ENCODE data around the gene VIL1. TPM values are rescaled to one million over a fixed set of nuclear protein-coding genes. Genes with fewer than 3 reads are reported as not detected.

VIL1 gene
- total and polyA plus RNA-seq, 2 of the 13 experiments (the other 11 are each of a cell fraction or from before 2014, with no cell fraction given), result 287 to 301 TPM

GRCh38 chr2:218400930-218401881 lies 17.7 kb upstream of the VIL1 start (continued):
- TF ChIP-seq ZNF280D (CRISPR knock-in tag; IDR thresholded peaks at IDR 0.05), result peak; percentile 83; the same call in 1 of the 2 replicates
- TF ChIP-seq, protein P1, sequence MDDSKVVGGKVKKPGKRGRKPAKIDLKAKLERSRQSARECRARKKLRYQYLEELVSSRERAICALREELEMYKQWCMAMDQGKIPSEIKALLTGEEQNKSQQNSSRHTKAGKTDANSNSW (CRISPR knock-in tag; IDR thresholded peaks at IDR 0.05; ENCODE audit: borderline replicate concordance), result no peak
- no peak for TF ChIP-seq CSRNP2 (CRISPR knock-in tag; conservative IDR thresholded peaks at IDR 0.05; ENCODE audit: low read depth)
- TF ChIP-seq GMEB2 (CRISPR knock-in tag; IDR thresholded peaks at IDR 0.05; ENCODE audit: low read depth), result 0 out of 2 replicates have a peak, but pooled peaks have one; percentile 11
- TF ChIP-seq ZNF792 (CRISPR knock-in tag; IDR thresholded peaks at IDR 0.05), result peak; percentile 72; the same call in 1 of the 2 replicates
- peak; percentile 77; the same call in 1 of the 2 replicates for TF ChIP-seq RELA (CRISPR knock-in tag; IDR thresholded peaks at IDR 0.05)
- TF ChIP-seq MLLT10 (CRISPR knock-in tag; IDR thresholded peaks at IDR 0.05), result no peak
- TF ChIP-seq, protein P2, sequence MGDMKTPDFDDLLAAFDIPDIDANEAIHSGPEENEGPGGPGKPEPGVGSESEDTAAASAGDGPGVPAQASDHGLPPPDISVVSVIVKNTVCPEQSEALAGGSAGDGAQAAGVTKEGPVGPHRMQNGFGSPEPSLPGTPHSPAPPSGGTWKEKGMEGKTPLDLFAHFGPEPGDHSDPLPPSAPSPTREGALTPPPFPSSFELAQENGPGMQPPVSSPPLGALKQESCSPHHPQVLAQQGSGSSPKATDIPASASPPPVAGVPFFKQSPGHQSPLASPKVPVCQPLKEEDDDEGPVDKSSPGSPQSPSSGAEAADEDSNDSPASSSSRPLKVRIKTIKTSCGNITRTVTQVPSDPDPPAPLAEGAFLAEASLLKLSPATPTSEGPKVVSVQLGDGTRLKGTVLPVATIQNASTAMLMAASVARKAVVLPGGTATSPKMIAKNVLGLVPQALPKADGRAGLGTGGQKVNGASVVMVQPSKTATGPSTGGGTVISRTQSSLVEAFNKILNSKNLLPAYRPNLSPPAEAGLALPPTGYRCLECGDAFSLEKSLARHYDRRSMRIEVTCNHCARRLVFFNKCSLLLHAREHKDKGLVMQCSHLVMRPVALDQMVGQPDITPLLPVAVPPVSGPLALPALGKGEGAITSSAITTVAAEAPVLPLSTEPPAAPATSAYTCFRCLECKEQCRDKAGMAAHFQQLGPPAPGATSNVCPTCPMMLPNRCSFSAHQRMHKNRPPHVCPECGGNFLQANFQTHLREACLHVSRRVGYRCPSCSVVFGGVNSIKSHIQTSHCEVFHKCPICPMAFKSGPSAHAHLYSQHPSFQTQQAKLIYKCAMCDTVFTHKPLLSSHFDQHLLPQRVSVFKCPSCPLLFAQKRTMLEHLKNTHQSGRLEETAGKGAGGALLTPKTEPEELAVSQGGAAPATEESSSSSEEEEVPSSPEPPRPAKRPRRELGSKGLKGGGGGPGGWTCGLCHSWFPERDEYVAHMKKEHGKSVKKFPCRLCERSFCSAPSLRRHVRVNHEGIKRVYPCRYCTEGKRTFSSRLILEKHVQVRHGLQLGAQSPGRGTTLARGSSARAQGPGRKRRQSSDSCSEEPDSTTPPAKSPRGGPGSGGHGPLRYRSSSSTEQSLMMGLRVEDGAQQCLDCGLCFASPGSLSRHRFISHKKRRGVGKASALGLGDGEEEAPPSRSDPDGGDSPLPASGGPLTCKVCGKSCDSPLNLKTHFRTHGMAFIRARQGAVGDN (CRISPR knock-in tag; IDR thresholded peaks at IDR 0.05), result peak; percentile 93
- 0 out of 2 replicates have a peak, but pooled peaks have one; percentile 71 for TF ChIP-seq CHD4 (IDR thresholded peaks at IDR 0.05; ENCODE audit: borderline replicate concordance, low read length)
- TF ChIP-seq SPEN (CRISPR knock-in tag; IDR thresholded peaks at IDR 0.05; ENCODE audit: low read depth), result peak; percentile 98
- TF ChIP-seq FOXC1 (CRISPR knock-in tag; IDR thresholded peaks at IDR 0.05; ENCODE audit: borderline replicate concordance), result peak; percentile 59; the same call in 1 of the 2 replicates
- no peak for TF ChIP-seq GTF2F1 (IDR thresholded peaks at IDR 0.05; ENCODE audit: low read length)
- peak; percentile 94 for TF ChIP-seq ZNF619 (CRISPR knock-in tag; IDR thresholded peaks at IDR 0.05)
- peak; percentile 49; the same call in 1 of the 2 replicates for TF ChIP-seq NFYB (CRISPR knock-in tag; IDR thresholded peaks at IDR 0.05)
- TF ChIP-seq NFIB (CRISPR knock-in tag; IDR thresholded peaks at IDR 0.05; ENCODE audit: borderline replicate concordance), result no peak
- 0 out of 2 replicates have a peak, but pooled peaks have one; percentile 39 for TF ChIP-seq ZNF572 (CRISPR knock-in tag; IDR thresholded peaks at IDR 0.05)
- TF ChIP-seq SNAI1 (CRISPR knock-in tag; IDR thresholded peaks at IDR 0.05; ENCODE audit: borderline replicate concordance), result 0 out of 2 replicates have a peak, but pooled peaks have one; percentile 1

Data from HepG2 (cell line).